Esophagus (tissue), 2 donors: ENCODE measurements around the gene LGSN. TPM values are rescaled to one million over a fixed set of nuclear protein-coding genes. Genes with fewer than 3 reads are reported as not detected.
"Not testable (repeated sequence)": the region's sequence is repeated elsewhere in the genome, so short reads cannot be mapped to it uniquely, and the experiment has no call there.

ENCODE experiments used
- H3K27ac ChIP-seq, 2 donors: one replicate each; pipeline ENCODE4 v1.5.1; 2013; ENCODE audit warnings: low read depth in 2 of 2, mild to moderate bottlenecking in 2 of 2, inconsistent platforms in 1 of 2, low read length in 1 of 2, moderate library complexity in 1 of 2
- H3K27me3 ChIP-seq, 2 donors: one replicate each; pipeline ENCODE4 v1.6.1; 2013; ENCODE audit warnings: low read length in 2 of 2, control low read depth in 1 of 2, mild to moderate bottlenecking in 1 of 2; ENCODE audit not compliant: insufficient read depth in 2 of 2, control insufficient read depth in 1 of 2
- H3K36me3 ChIP-seq, 2 donors: one replicate each; pipeline ENCODE4 v1.6.1; 2013; ENCODE audit warnings: low read length in 1 of 2; ENCODE audit not compliant: control insufficient read depth in 2 of 2, insufficient read depth in 2 of 2
- H3K4me1 ChIP-seq, 2 donors: one replicate each; pipeline ENCODE4 v1.6.1; 2013; ENCODE audit warnings: low read length in 1 of 2; ENCODE audit not compliant: control insufficient read depth in 2 of 2, insufficient read depth in 2 of 2
- H3K4me3 ChIP-seq, 2 donors: one replicate each; pipeline ENCODE4 v1.5.1; 2013; ENCODE audit warnings: low read length in 2 of 2, mild to moderate bottlenecking in 2 of 2, low read depth in 1 of 2, moderate library complexity in 1 of 2
- H3K9me3 ChIP-seq, 2 donors: one replicate each; pipeline ENCODE4 v1.6.1; 2013; ENCODE audit warnings: mild to moderate bottlenecking in 2 of 2, low read depth in 1 of 2, low read length in 1 of 2, moderate library complexity in 1 of 2; ENCODE audit not compliant: control insufficient read depth in 2 of 2, insufficient read depth in 1 of 2
- WGBS, 2 donors: extraction: QIAGEN DNeasy Blood & Tissue Kit; methylation state at CpG; one replicate each; pipeline ENCODE4 v1.1.7; 2013; 5-methylcytosine and 5-hydroxymethylcytosine counted together
- polyA plus RNA-seq, 2 donors: library from polyadenylated mRNA; stranded (reverse); fragments of 200-250 nt; gene quantifications; one replicate each; pipeline ENCODE4 v1.2.3, GENCODE V29; 2013
- donor health status: healthy with polysubstance abuse.
- donor health status: Bipolar disorder and iron deficiency.

The LGSN gene
- polyA plus RNA-seq, 2 donors: not detected

- Histone ChIP-seq H3K9me3 (no peaks in the 10 kb centered on the region), H3K27me3 (no peaks in the 10 kb centered on the region), H3K27ac (no peak overlapping the region), H3K36me3 (no peaks in the 10 kb centered on the region), H3K4me1 (no peaks in the 10 kb centered on the region), H3K4me3 (no peak overlapping the region)
- WGBS, 2 donors: 89 to 94% methylated on average over 4 of the region's 4 CpGs
These were observed 30.4 kb downstream of the LGSN start for GRCh38 chr6:63289269-63289872.

- Histone ChIP-seq H3K4me3 (no peak overlapping the region), H3K9me3 (no peaks in the 10 kb centered on the region), H3K4me1 (no peaks in the 10 kb centered on the region), H3K36me3 (no peaks in the 10 kb centered on the region), H3K27me3 (no peaks in the 10 kb centered on the region), H3K27ac (no peak overlapping the region)
- WGBS, 2 donors: 61 to 66% methylated on average over 3 of the region's 3 CpGs
These were observed 39.1 kb downstream of the LGSN start for GRCh38 chr6:63280639-63281180.

GRCh38 chr6:63278916-63279315 is 40.9 kb downstream of the LGSN start:
- Histone ChIP-seq H3K27ac (no peak overlapping the region), H3K4me1 (no peaks in the 10 kb centered on the region), H3K27me3 (no peaks in the 10 kb centered on the region), H3K4me3 (no peak overlapping the region), H3K36me3 (no peaks in the 10 kb centered on the region), H3K9me3 (no peaks in the 10 kb centered on the region)

GRCh38 chr6:63275953-63276352 is 43.8 kb downstream of the LGSN start:
- H3K27me3 ChIP-seq: no peaks in the 10 kb centered on the region
- H3K4me3 ChIP-seq: no peak overlapping the region
- WGBS, 2 donors: 55 to 70% methylated on average over 1 of the region's 1 CpG
- H3K9me3 ChIP-seq: no peaks in the 10 kb centered on the region
- no peaks in the 10 kb centered on the region for H3K36me3 ChIP-seq
- no peak overlapping the region for H3K27ac ChIP-seq
- peaks cover 0 to 2% of the 10 kb centered on the region in 2 donors for H3K4me1 ChIP-seq

- not testable (repeated sequence) for H3K36me3 ChIP-seq, H3K4me1 ChIP-seq, H3K27me3 ChIP-seq, H3K9me3 ChIP-seq, H3K4me3 ChIP-seq, H3K27ac ChIP-seq
- WGBS, 2 donors: 94% methylated on average over 34 to 35 of the region's 35 CpGs
These were observed 44.9 kb downstream of the LGSN start for GRCh38 chr6:63274795-63275430.

- no peak overlapping the region for H3K27ac ChIP-seq
- 9% methylated on average over 1 of the region's 1 CpG for WGBS, 2 donors
These were observed 47.4 kb downstream of the LGSN start for GRCh38 chr6:63272397-63272796.

GRCh38 chr6:63269470-63269869 is 50.3 kb downstream of the LGSN start:
- Histone ChIP-seq H3K27me3 (no peaks in the 10 kb centered on the region), H3K4me1 (peaks cover 0 to 2% of the 10 kb centered on the region in 2 donors), H3K9me3 (no peaks in the 10 kb centered on the region), H3K36me3 (no peaks in the 10 kb centered on the region), H3K27ac (no peak overlapping the region), H3K4me3 (no peak overlapping the region)
- WGBS, 2 donors: 68 to 75% methylated on average over 4 of the region's 4 CpGs

More at GRCh38 chr6:63272397-63272796, 47.4 kb downstream of the LGSN start:
- H3K9me3 ChIP-seq: no peaks in the 10 kb centered on the region
- H3K36me3 ChIP-seq: no peaks in the 10 kb centered on the region
- no peak overlapping the region for H3K4me3 ChIP-seq
- no peaks in the 10 kb centered on the region for H3K27me3 ChIP-seq
- peaks cover 0 to 2% of the 10 kb centered on the region in 2 donors for H3K4me1 ChIP-seq

GRCh38 chr6:63268574-63268973 is 51.2 kb downstream of the LGSN start:
- peaks cover 0 to under 1% of the 10 kb centered on the region in 2 donors for H3K4me1 ChIP-seq
- H3K27ac ChIP-seq: no peak overlapping the region
- WGBS, 2 donors: 70 to 75% methylated on average over 2 of the region's 2 CpGs
- no peak overlapping the region for H3K4me3 ChIP-seq
- no peaks in the 10 kb centered on the region for H3K9me3 ChIP-seq
- no peaks in the 10 kb centered on the region for H3K36me3 ChIP-seq
- H3K27me3 ChIP-seq: no peaks in the 10 kb centered on the region

- WGBS, 2 donors: 28 to 30% methylated on average over 1 of the region's 1 CpG
- Histone ChIP-seq H3K4me3 (no peak overlapping the region), H3K4me1 (no peaks in the 10 kb centered on the region), H3K27ac (no peak overlapping the region), H3K36me3 (no peaks in the 10 kb centered on the region), H3K27me3 (no peaks in the 10 kb centered on the region), H3K9me3 (no peaks in the 10 kb centered on the region)
These were observed 52.0 kb downstream of the LGSN start for GRCh38 chr6:63267828-63268227.

- Histone ChIP-seq H3K36me3 (no peaks in the 10 kb centered on the region), H3K27me3 (no peaks in the 10 kb centered on the region), H3K9me3 (no peaks in the 10 kb centered on the region), H3K4me3 (no peak overlapping the region), H3K27ac (no peak overlapping the region), H3K4me1 (no peaks in the 10 kb centered on the region)
- 65 to 73% methylated on average over 4 of the region's 4 CpGs for WGBS, 2 donors
These were observed 52.7 kb downstream of the LGSN start for GRCh38 chr6:63267046-63267445.
